A673 (cell line): Measurements from ENCODE around the gene RNF212B. TPM values are rescaled to one million over a fixed set of nuclear protein-coding genes. Genes with fewer than 3 reads are reported as not detected.

Experiments
- BruUV-seq: library from RNA; stranded (reverse); fragments of 400-500 nt; replicated peaks from 2 replicates; lab custom pipeline; 2021; lab: Mats Ljungman, UMichigan
- CTCF ChIA-PET: fragments of 300-600 bp; sonication (Branson Sonifier 250); formaldehyde crosslinking; loops from one replicate; lab custom pipeline; 2022; ENCODE audit warnings: antibody characterized with exemption; lab: Charles Lee
- POLR2A ChIA-PET: fragments of 300-600 bp; sonication (Branson Sonifier 250); formaldehyde crosslinking; loops from one replicate; lab custom pipeline; 2022; ENCODE audit warnings: antibody characterized with exemption; ENCODE audit not compliant: low non-redundant PET; lab: Charles Lee
- DNase-seq: peaks from one replicate; pipeline ENCODE4 v3.0.0-alpha.2; 2015; ENCODE audit warnings: low spot score
- H3K27ac ChIP-seq: fragments of 200-600 bp; sonication (generic); 2 replicates; pipeline ENCODE4 v1.5.1; 2016; ENCODE audit warnings: mixed run types, low read depth, mild to moderate bottlenecking, mixed read lengths, antibody characterized with exemption, low read length; ENCODE audit not compliant: poor library complexity, severe bottlenecking
- H3K27me3 ChIP-seq: fragments of 200-600 bp; sonication (generic); replicated peaks from 2 replicates; pipeline ENCODE4 v1.6.1; 2017; ENCODE audit warnings: mixed run types, low read depth, mild to moderate bottlenecking, mixed read lengths, antibody characterized with exemption, low read length; ENCODE audit not compliant: insufficient read depth, poor library complexity
- H3K36me3 ChIP-seq: fragments of 200-600 bp; sonication (generic); 2 replicates; pipeline ENCODE4 v1.6.1; 2016; ENCODE audit warnings: mixed run types, mild to moderate bottlenecking, mixed read lengths, antibody characterized with exemption, low read length; ENCODE audit not compliant: insufficient read depth, poor library complexity, severe bottlenecking
- H3K4me1 ChIP-seq: fragments of 200-600 bp; sonication (generic); 2 replicates; pipeline ENCODE4 v1.6.1; 2017; ENCODE audit warnings: mixed run types, mild to moderate bottlenecking, mixed read lengths, antibody characterized with exemption, low read length; ENCODE audit not compliant: insufficient read depth, poor library complexity, severe bottlenecking
- H3K4me3 ChIP-seq: fragments of 200-600 bp; sonication (generic); 2 replicates; pipeline ENCODE4 v1.5.1; 2016; ENCODE audit warnings: low read depth, mixed run types, mild to moderate bottlenecking, mixed read lengths, low read length; ENCODE audit not compliant: poor library complexity, severe bottlenecking
- H3K9me3 ChIP-seq: fragments of 200-600 bp; sonication (generic); 2 replicates; pipeline ENCODE4 v1.6.1; 2016; ENCODE audit warnings: mixed run types, low read depth, mild to moderate bottlenecking, mixed read lengths, antibody characterized with exemption, low read length; ENCODE audit not compliant: poor library complexity, severe bottlenecking
- EZH2 ChIP-seq: fragments of 200-600 bp; sonication (generic); IDR thresholded peaks from 2 replicates; pipeline ENCODE4 v1.6.1; 2017; ENCODE audit warnings: borderline replicate concordance, low read depth, mild to moderate bottlenecking, mixed read lengths, antibody characterized with exemption, low read length; ENCODE audit not compliant: poor library complexity, severe bottlenecking
- intact Hi-C: fragments of 100-400 bp; cut with micrococcal nuclease; formaldehyde crosslinking; loops from one replicate; pipeline ENCODE4 v1.10.0; 2022; ENCODE audit not compliant: unreplicated experiment
- total RNA-seq: library from RNA; stranded (reverse); gene quantifications from 2 replicates; pipeline ENCODE4 v1.2.3, GENCODE V29; 2021
- TF ChIP-seq, protein P1 (sequence below): fragments of 300-800, 200-600 bp; sonication (generic); conservative IDR thresholded peaks from 2 replicates; pipeline ENCODE4 v1.5.1; 2017; ENCODE audit warnings: low read depth, mild to moderate bottlenecking, antibody characterized with exemption, low read length, moderate library complexity, mixed read lengths

Gene RNF212B
- total RNA-seq, 1 experiment from 2014 or later: not detected

DNA sequence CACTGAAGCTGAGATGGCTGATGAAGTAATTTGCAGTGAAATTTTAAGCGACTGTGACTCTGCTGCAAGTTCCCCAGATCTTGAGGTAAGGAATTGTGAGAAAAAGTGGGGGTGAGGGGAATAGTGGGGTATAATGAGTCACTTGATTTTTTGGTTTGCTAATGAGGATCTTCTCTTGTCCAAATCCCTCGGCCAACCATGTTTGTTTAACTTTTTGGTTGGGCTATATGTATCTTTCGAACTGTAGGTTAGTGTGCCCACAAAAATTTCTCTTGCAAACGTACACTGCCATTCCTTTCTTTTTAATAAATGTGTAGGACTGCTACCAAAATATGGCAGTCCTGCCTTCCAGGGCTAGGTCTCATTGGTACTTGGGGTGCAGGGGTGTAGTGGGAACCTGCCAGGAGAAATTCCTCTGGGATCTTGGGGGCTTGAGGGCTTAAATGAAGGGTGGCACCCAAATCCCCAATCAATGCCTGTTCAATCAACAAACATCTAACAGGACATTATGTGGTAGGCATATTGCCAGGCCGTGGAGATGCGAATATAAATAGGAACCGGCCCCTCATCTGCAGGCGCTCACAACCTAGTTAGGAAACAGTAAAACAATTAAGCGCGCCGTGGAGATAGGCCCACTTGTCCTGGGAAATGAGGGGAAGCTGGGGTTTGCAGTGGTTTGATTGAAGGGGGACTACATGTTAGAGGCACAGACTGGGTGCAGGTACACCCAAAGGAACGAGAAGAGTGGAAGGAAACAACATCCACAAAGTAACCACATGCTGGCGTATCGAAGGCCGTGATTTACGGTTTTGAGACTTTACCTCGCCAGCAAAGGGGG is 82.2 kb downstream of the RNF212B start:
- CTCF ChIA-PET: interaction anchor here (0.5 to 3.1 kb wide), 3 partner anchors 19 to 199 kb away, joined by 3 to 9 read pairs (median 7); no protein-coding TSS in a partner anchor
- no peak for DNase-seq
- Histone ChIP-seq H3K36me3 (peaks cover 29% of the 10 kb centered on the region), H3K27ac (peak overlapping the region; percentile 80), H3K9me3 (no peaks in the 10 kb centered on the region), H3K4me1 (peaks cover 13% of the 10 kb centered on the region), H3K27me3 (no peaks in the 10 kb centered on the region), H3K4me3 (peak overlapping the region; percentile 38)
- no TSS peak for BruUV-seq
- POLR2A ChIA-PET: no interaction called here
- intact Hi-C loops: loop anchor here (5.0 kb wide), 2 partner anchors 47 to 147 kb away; partner anchors contain the start of genes EFS and NGDN
- no peak for TF ChIP-seq EZH2
- TF ChIP-seq, protein P1, sequence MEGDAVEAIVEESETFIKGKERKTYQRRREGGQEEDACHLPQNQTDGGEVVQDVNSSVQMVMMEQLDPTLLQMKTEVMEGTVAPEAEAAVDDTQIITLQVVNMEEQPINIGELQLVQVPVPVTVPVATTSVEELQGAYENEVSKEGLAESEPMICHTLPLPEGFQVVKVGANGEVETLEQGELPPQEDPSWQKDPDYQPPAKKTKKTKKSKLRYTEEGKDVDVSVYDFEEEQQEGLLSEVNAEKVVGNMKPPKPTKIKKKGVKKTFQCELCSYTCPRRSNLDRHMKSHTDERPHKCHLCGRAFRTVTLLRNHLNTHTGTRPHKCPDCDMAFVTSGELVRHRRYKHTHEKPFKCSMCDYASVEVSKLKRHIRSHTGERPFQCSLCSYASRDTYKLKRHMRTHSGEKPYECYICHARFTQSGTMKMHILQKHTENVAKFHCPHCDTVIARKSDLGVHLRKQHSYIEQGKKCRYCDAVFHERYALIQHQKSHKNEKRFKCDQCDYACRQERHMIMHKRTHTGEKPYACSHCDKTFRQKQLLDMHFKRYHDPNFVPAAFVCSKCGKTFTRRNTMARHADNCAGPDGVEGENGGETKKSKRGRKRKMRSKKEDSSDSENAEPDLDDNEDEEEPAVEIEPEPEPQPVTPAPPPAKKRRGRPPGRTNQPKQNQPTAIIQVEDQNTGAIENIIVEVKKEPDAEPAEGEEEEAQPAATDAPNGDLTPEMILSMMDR: no peak

DNA sequence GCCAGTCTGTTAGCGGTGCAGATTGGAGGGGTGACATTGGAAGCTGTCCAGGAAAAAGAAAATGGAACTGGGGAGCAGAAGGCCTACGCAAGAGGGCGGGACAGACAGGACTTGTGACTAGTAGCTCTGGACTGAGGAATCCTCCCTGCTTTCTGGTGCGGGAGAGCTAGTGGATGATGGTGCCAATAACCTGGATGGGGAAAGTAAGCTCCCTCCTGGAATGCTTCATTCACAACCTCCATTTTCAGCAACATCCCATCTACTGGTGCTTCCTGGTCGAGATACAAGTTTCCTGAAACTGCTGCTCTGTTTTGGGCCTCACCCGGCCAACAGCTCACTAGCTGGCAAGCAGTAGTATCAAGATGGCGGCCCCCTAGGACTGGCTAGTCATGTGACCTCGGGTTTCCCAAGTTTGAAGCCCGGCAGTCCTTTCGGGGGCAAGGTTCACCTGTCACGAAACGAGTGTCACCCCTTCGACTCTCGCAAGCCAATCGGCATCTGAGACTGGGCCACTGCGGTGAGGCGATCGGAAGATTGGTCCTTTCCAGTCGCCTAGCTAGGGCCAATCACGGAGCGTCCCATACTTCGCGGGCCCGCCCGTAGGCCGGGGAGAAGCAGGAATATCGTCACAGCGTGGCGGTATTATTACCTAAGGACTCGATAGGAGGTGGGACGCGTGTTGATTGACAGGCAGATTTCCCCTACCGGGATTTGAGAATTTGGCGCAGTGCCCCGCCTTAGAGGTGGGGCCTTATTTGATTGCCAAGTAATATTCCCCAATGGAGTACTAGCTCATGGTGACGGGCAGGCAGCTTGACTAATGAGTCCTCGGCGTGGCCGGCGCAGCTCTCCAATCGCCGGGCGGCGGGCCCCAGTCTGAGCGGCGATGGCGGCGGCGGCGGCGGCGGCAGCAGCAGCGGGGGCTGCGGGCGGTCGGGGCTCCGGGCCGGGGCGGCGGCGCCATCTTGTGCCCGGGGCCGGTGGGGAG is 83.1 kb downstream of the RNF212B start, which contains the start of gene PABPN1:
PABPN1 (plus strand) TSS at position 874 of the 988 bp plus-strand sequence; CDS start at position 887, 13 bp downstream.
- H3K27me3 ChIP-seq: no peaks in the 10 kb centered on the region
- H3K9me3 ChIP-seq: no peaks in the 10 kb centered on the region
- intact Hi-C loops: loop anchor here (5.0 kb wide), 2 partner anchors 46 to 146 kb away; partner anchors contain the start of genes EFS and NGDN
- H3K4me3 ChIP-seq: peak within 1 kb of the TSS; percentile 78
- BruUV-seq: TSS peak; percentile 92
- ChIA-PET POLR2A (interaction anchor here (0.6 kb wide), 1 partner anchor 1485 kb away, joined by 5 read pairs; no protein-coding TSS in a partner anchor), CTCF (interaction anchor here (0.5 to 3.1 kb wide), 7 partner anchors 20 to 261 kb away, joined by 3 to 9 read pairs (median 4); no protein-coding TSS in a partner anchor)
- peaks cover 13% of the 10 kb centered on the region for H3K4me1 ChIP-seq
- TF ChIP-seq, protein P1: no peak
- TF ChIP-seq EZH2: no peak
- peak within 1 kb of the TSS; percentile 95 for H3K27ac ChIP-seq
- DNase-seq: peak; percentile 100
- peaks cover 38% of the 10 kb centered on the region for H3K36me3 ChIP-seq
